Dedifferentiated amniotic fluid mesenchymal stem cell (primary cell): ENCODE data around the gene SASH1.
"Not testable (repeated sequence)": the region's sequence is repeated elsewhere in the genome, so short reads cannot be mapped to it uniquely, and the experiment has no call there.

Source experiments
- DNase-seq: peaks from one replicate; pipeline ENCODE4 v3.0.0-alpha.2; 2016; ENCODE audit errors: extremely low spot score

SASH1 gene

GRCh38 chr6:148578837-148579565, 236.4 kb downstream of the SASH1 start:
- no peak for DNase-seq

- no peak for DNase-seq
Observed at GRCh38 chr6:148580442-148580841, 237.8 kb downstream of the SASH1 start.

- no peak for DNase-seq
Observed at GRCh38 chr6:148583631-148584030, 241.0 kb downstream of the SASH1 start.

- not testable (repeated sequence) for DNase-seq
Observed at GRCh38 chr6:148585641-148586040, 243.0 kb downstream of the SASH1 start.

- no peak for DNase-seq
Observed at GRCh38 chr6:148590883-148591282, 248.2 kb downstream of the SASH1 start.

GRCh38 chr6:148591656-148592055, 249.0 kb downstream of the SASH1 start:
- DNase-seq, result no peak

- DNase-seq, result no peak
Observed at GRCh38 chr6:148593130-148593812, 250.6 kb downstream of the SASH1 start.

GRCh38 chr6:148593813-148594170, 251.2 kb downstream of the SASH1 start:
- DNase-seq, result no peak

- DNase-seq, result no peak
Observed at GRCh38 chr6:148595550-148595949, 252.9 kb downstream of the SASH1 start.

GRCh38 chr6:148596891-148597455, 254.3 kb downstream of the SASH1 start:
- no peak for DNase-seq

- DNase-seq, result no peak
Observed at GRCh38 chr6:148598724-148599123, 256.1 kb downstream of the SASH1 start.

GRCh38 chr6:148599967-148600426, 257.4 kb downstream of the SASH1 start:
- DNase-seq, result no peak
